Measurements from ENCODE around the gene PIK3C2G. TPM values are rescaled to one million over a fixed set of nuclear protein-coding genes. Genes with fewer than 3 reads are reported as not detected.

The PIK3C2G gene
- total and polyA plus RNA-seq, 2 of the 13 experiments (the other 11 are each of a cell fraction or from before 2014, with no cell fraction given), result not detected

- TF ChIP-seq ZNF407 (CRISPR knock-in tag; IDR thresholded peaks at IDR 0.05; ENCODE audit: not compliant biosample characterization), result no peak
- no peak for TF ChIP-seq ZBTB39 (CRISPR knock-in tag; IDR thresholded peaks at IDR 0.05)
Observed at GRCh38 chr12:18472304-18472703, 211.0 kb downstream of the PIK3C2G start (continued).
